Endothelial cell of umbilical vein (primary cell): ENCODE measurements around the gene MSH5. TPM values are rescaled to one million over a fixed set of nuclear protein-coding genes. Genes with fewer than 3 reads are reported as not detected.
A peak's percentile ranks its signal among the peaks of the same experiment; 100 is the strongest.

ENCODE experiments used
- BruUV-seq: library from RNA; stranded (reverse); fragments of 400-500 nt; replicated peaks from 2 replicates; lab custom pipeline; 2021; lab: Mats Ljungman, UMichigan
- CTCF ChIA-PET: fragments of 300-600, 350-600 bp; sonication (Branson Sonifier 250); formaldehyde crosslinking; loops from one replicate; lab custom pipeline; 2021; ENCODE audit warnings: antibody characterized with exemption, inconsistent platforms; lab: Charles Lee
- POLR2A ChIA-PET: fragments of 300-600, 350-600 bp; sonication (Branson Sonifier 250); formaldehyde crosslinking; loops from one replicate; lab custom pipeline; 2021; ENCODE audit warnings: antibody characterized with exemption, inconsistent platforms; lab: Charles Lee
- DNase-seq: peaks from one replicate; pipeline ENCODE4 v3.0.0-alpha.2; 2011; ENCODE audit warnings: low read depth, low spot score
- FAIRE-seq: peaks from 2 replicates; lab custom pipeline; 2011; peaks lifted over from hg19 to GRCh38; lab: Jason Lieb, UNC
- H2AFZ ChIP-seq: 2 replicates; pipeline ENCODE4 v1.6.0; 2012; ENCODE audit warnings: low read depth, low read length, control low read depth, inconsistent platforms
- H3K27ac ChIP-seq: 2 replicates; pipeline ENCODE4 v1.5.1; 2011; ENCODE audit warnings: low read depth, mild to moderate bottlenecking, control low read depth, low read length, moderate library complexity; ENCODE audit not compliant: insufficient read depth
- H3K27me3 ChIP-seq, 2 experiments: 2 replicates each; pipeline versions ENCODE4 v1.6.0 to v1.6.1; 2011; ENCODE audit warnings: low read length in 2 of 2, mixed read lengths in 1 of 2; ENCODE audit not compliant: control insufficient read depth in 2 of 2, insufficient read depth in 2 of 2
- H3K36me3 ChIP-seq, 2 experiments: 2 replicates in 1 of 2; 3 replicates in 1 of 2; pipeline ENCODE4 v1.5.1; 2011; ENCODE audit warnings: low read length in 2 of 2, mild to moderate bottlenecking in 1 of 2, moderate library complexity in 1 of 2; ENCODE audit not compliant: control insufficient read depth in 2 of 2, insufficient read depth in 2 of 2; ENCODE audit errors: extremely low read depth in 1 of 2
- H3K4me1 ChIP-seq: 3 replicates; pipeline ENCODE4 v1.5.1; 2011; ENCODE audit warnings: mild to moderate bottlenecking, low read length; ENCODE audit not compliant: control insufficient read depth, insufficient read depth; ENCODE audit errors: extremely low read depth
- H3K4me2 ChIP-seq: 2 replicates; pipeline ENCODE4 v1.6.1; 2011; ENCODE audit warnings: low read length, control low read depth, mixed read lengths; ENCODE audit not compliant: insufficient read depth
- H3K4me3 ChIP-seq, 3 experiments: fragments of 200-600 bp in 1 of 3; sonication (generic), shearing (Covaris generic) in 1 of 3; replicated peaks in 1 of 3; 2 replicates each; pipeline ENCODE4 v1.5.1; 2011 to 2016; ENCODE audit warnings: control low read depth in 3 of 3, low read length in 3 of 3, mild to moderate bottlenecking in 2 of 3, inconsistent platforms in 1 of 3, low read depth in 1 of 3, moderate library complexity in 1 of 3; ENCODE audit not compliant: insufficient read depth in 1 of 3
- H3K79me2 ChIP-seq: 2 replicates; pipeline ENCODE4 v1.6.0; 2012; ENCODE audit warnings: low read length, inconsistent platforms; ENCODE audit not compliant: control insufficient read depth, insufficient read depth
- H3K9ac ChIP-seq: replicated peaks from 2 replicates; pipeline ENCODE3; 2011; ENCODE audit warnings: low read length, control low read depth; ENCODE audit not compliant: insufficient read depth; ENCODE audit errors: extremely low read depth
- H3K9me1 ChIP-seq: replicated peaks from 3 replicates; pipeline ENCODE4 v1.6.0; 2011; ENCODE audit warnings: mild to moderate bottlenecking, low read length; ENCODE audit not compliant: control insufficient read depth, insufficient read depth; ENCODE audit errors: extremely low read depth
- H3K9me3 ChIP-seq: replicated peaks from 2 replicates; pipeline ENCODE4 v1.5.1; 2012; ENCODE audit warnings: low read length, inconsistent platforms; ENCODE audit not compliant: control insufficient read depth, insufficient read depth
- H4K20me1 ChIP-seq: replicated peaks from 2 replicates; pipeline ENCODE3; 2011; ENCODE audit warnings: mild to moderate bottlenecking, low read length; ENCODE audit not compliant: control insufficient read depth, insufficient read depth; ENCODE audit errors: extremely low read depth
- CTCF ChIP-seq, 2 donors: IDR thresholded peaks; 1 replicate in 1 of 2; 2 replicates in 1 of 2; pipeline ENCODE4 v1.5.1; 2011; ENCODE audit warnings: low read length in 2 of 2, mild to moderate bottlenecking in 2 of 2, moderate library complexity in 2 of 2, control low read depth in 1 of 2, inconsistent platforms in 1 of 2, low read depth in 1 of 2; ENCODE audit not compliant: insufficient read depth in 1 of 2; ENCODE audit errors: extremely low read depth in 1 of 2
- GATA2 ChIP-seq: IDR thresholded peaks from 2 replicates; pipeline ENCODE4 v1.7.0; 2011; ENCODE audit warnings: low read depth, mild to moderate bottlenecking, moderate library complexity, mixed read lengths, low read length; ENCODE audit not compliant: insufficient read length, insufficient read depth
- POLR2AphosphoS5 ChIP-seq: IDR thresholded peaks from 2 replicates; pipeline ENCODE4 v1.6.1; 2012; ENCODE audit warnings: low read depth, mild to moderate bottlenecking, control low read depth, low read length, moderate library complexity; ENCODE audit not compliant: insufficient read depth
- dilution Hi-C: fragments of 300-500 bp; cut with MboI; formaldehyde crosslinking; loops from one replicate; pipeline ENCODE4 v1.15.0; 2019; ENCODE audit warnings: low sequenced_read_pairs; ENCODE audit not compliant: extremely low pct_ligation_motif_present
- intact Hi-C: fragments of 100-400 bp; cut with micrococcal nuclease; formaldehyde crosslinking; loops from one replicate; pipeline ENCODE4 v1.10.0; 2022
- polyA plus RNA-seq, 4 experiments: library from polyadenylated mRNA; depleted of rRNA in 3 of 4; stranded (reverse) in 3 of 4; unstranded in 1 of 4; fragments of >200 nt; gene quantifications; 2 replicates each; pipeline versions ENCODE4 v1.2.1 to v1.2.3, GENCODE V29; 2011 to 2012; ENCODE audit warnings: missing spikeins in 1 of 4
- total RNA-seq: library from RNA; stranded (reverse); gene quantifications from 2 replicates; pipeline ENCODE4 v1.2.3, GENCODE V29; 2021

The MSH5 gene
- total and polyA plus RNA-seq, 2 donors (not counting 3 experiments of a cell fraction or from before 2014, with no cell fraction given), result 27.1 to 43.8 TPM

DNA sequence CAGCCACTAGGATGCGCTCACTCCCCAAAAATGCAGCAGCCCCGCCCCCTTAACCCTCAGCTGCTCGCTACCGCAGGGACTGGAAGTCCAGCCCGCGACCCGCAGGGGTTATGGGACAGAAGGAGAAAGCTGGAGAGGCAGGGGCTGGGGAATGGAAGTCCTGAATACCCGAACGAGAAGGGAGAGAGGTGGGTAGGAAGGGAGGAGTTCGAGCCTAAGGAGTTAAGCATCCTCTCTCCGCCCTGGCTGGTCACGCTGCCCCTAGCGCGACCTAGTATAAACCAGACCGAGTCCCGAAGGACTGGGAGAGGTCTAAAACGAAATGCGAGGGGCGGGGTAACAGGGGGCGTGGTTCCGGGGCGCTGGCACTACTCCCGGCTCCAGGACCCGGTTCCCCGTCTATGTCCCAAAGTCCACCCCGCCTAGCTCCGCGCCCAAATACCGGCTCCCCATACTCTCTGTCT, 10.3 kb upstream of the MSH5 start:
- peak overlapping the region; percentile 80 for H3K9ac ChIP-seq
- ChIA-PET CTCF (interaction anchor here (0.8 to 5.4 kb wide), 20 partner anchors 8 to 223 kb away, joined by 3 to 42 read pairs (median 6); partner anchors contain the start of genes ABHD16A, HSPA1B, LSM2 and LY6G5C), POLR2A (interaction anchor here (0.5 to 2.2 kb wide), 6 partner anchors 10 to 98 kb away, joined by 3 to 14 read pairs (median 4); partner anchors contain the start of genes ABHD16A, HSPA1A, HSPA1B and HSPA1L)
- H3K4me3 ChIP-seq, result peak overlapping the region; percentile 66 to 94 (median 70)
- H3K36me3 ChIP-seq, result peaks cover 19 to 38% of the 10 kb centered on the region in 2 experiments
- no peaks in the 10 kb centered on the region for H3K27me3 ChIP-seq
- intact Hi-C loops, result loop anchor here (1.0 kb wide), 3 partner anchors 40 to 101 kb away; no protein-coding TSS in a partner anchor
- peak overlapping the region; percentile 54 for H3K27ac ChIP-seq
- peaks cover 17% of the 10 kb centered on the region for H3K79me2 ChIP-seq
- H3K9me1 ChIP-seq, result no peaks in the 10 kb centered on the region
- no peaks in the 10 kb centered on the region for H3K9me3 ChIP-seq
- peak overlapping the region; percentile 73 for H3K4me2 ChIP-seq
- FAIRE-seq, result no peak
- DNase-seq, result peak; percentile 90
- H4K20me1 ChIP-seq, result no peaks in the 10 kb centered on the region
- dilution Hi-C loops, result no loop called here
- peaks cover 37% of the 10 kb centered on the region for H3K4me1 ChIP-seq
- H2AFZ ChIP-seq, result no peak overlapping the region
- no TSS peak for BruUV-seq
- TF ChIP-seq POLR2AphosphoS5 (no peak), CTCF (IDR thresholded peaks at IDR 0.05; ENCODE audit: extremely low read depth in 1 of 2, insufficient read depth in 1 of 2, low read depth in 1 of 2, low read length in 2 of 2) (peak in 1 of 2 donors; percentile 73), GATA2 (no peak)
